K562 (cell line): ENCODE measurements around the gene HMGXB3.

Experiments used
- ATF1 ChIP-seq, 2 experiments: fragments of 450-650 bp in 1 of 2; IDR thresholded peaks; 2 replicates each; pipeline ENCODE4 v1.6.1; 2016; ENCODE audit warnings: missing compliant biosample characterization in 1 of 2, missing genetic modification characterization in 1 of 2
- CREM ChIP-seq: IDR thresholded peaks from 2 replicates; pipeline ENCODE4 v1.6.1; 2014; ENCODE audit warnings: antibody characterized with exemption, low read depth
- FOS ChIP-seq: IDR thresholded peaks from 3 replicates; pipeline ENCODE4 v1.6.1; 2011; ENCODE audit not compliant: insufficient read length; ENCODE audit errors: extremely low read depth
- JUN ChIP-seq, 2 experiments: sonication (generic) in 1 of 2; formaldehyde crosslinking in 1 of 2; IDR thresholded peaks; 2 replicates each; pipeline versions ENCODE4 v1.6.1 to v1.8.0; 2012 to 2022; ENCODE audit warnings: borderline replicate concordance in 2 of 2, mild to moderate bottlenecking in 2 of 2, improper control_type of control experiment in 1 of 2, low read depth in 1 of 2, low read length in 1 of 2, missing genetic modification reagents in 1 of 2
- MTA1 ChIP-seq: fragments of 450-650 bp; IDR thresholded peaks from 2 replicates; pipeline ENCODE4 v1.6.1; 2017; ENCODE audit warnings: borderline replicate concordance
- POLR2AphosphoS5 ChIP-seq: IDR thresholded peaks from 2 replicates; pipeline ENCODE4 v1.6.1; 2011; ENCODE audit warnings: mild to moderate bottlenecking, low read depth, low read length, moderate library complexity; ENCODE audit not compliant: control insufficient read depth, insufficient read depth
- RBFOX2 ChIP-seq: fragments of 200-400 bp; formaldehyde crosslinking; IDR thresholded peaks from 2 replicates; pipeline ENCODE4 v1.6.1; 2017; ENCODE audit warnings: low read depth, mild to moderate bottlenecking, low read length, moderate library complexity
- RBM39 ChIP-seq: fragments of 200-400 bp; formaldehyde crosslinking; optimal IDR thresholded peaks from 2 replicates; pipeline ENCODE3; 2018; ENCODE audit warnings: low read depth, low read length
- TARDBP ChIP-seq: fragments of 450-650 bp; IDR thresholded peaks from 2 replicates; pipeline ENCODE4 v1.6.1; 2016
- TEAD1 ChIP-seq, 2 experiments: fragments of 450-650 bp in 1 of 2; sonication (generic) in 1 of 2; formaldehyde crosslinking; IDR thresholded peaks; 2 replicates each; pipeline versions ENCODE4 v1.4.0 to v1.8.0; 2020 to 2022; ENCODE audit warnings: mild to moderate bottlenecking in 2 of 2, missing genetic modification reagents in 1 of 2
- ZKSCAN1 ChIP-seq: fragments of 150-350 bp; IDR thresholded peaks from 2 replicates; pipeline ENCODE4 v1.6.1; 2016; ENCODE audit warnings: low read depth, low read length
- TF ChIP-seq, protein P1 (sequence below): fragments of 250-450 bp; sonication (Bioruptor Pico); IDR thresholded peaks from 2 replicates; pipeline ENCODE4 v1.4.0; 2020
- TF ChIP-seq, protein P2 (sequence below), 3 experiments: IDR thresholded peaks in 2 of 3; conservative IDR thresholded peaks in 1 of 3; 2 replicates each; pipeline ENCODE4 v1.5.1; 2011 to 2012; ENCODE audit warnings: low read length in 3 of 3, mild to moderate bottlenecking in 3 of 3, control low read depth in 2 of 3, improper control_type of control experiment in 1 of 3, inconsistent platforms in 1 of 3, low read depth in 1 of 3, mixed read lengths in 1 of 3, moderate library complexity in 1 of 3; ENCODE audit not compliant: insufficient read depth in 2 of 3
- TF ChIP-seq, protein P3 (sequence below): conservative IDR thresholded peaks from 2 replicates; pipeline ENCODE4 v1.6.1; 2011; ENCODE audit warnings: low read depth, mild to moderate bottlenecking, low read length; ENCODE audit not compliant: control insufficient read depth

DNA sequence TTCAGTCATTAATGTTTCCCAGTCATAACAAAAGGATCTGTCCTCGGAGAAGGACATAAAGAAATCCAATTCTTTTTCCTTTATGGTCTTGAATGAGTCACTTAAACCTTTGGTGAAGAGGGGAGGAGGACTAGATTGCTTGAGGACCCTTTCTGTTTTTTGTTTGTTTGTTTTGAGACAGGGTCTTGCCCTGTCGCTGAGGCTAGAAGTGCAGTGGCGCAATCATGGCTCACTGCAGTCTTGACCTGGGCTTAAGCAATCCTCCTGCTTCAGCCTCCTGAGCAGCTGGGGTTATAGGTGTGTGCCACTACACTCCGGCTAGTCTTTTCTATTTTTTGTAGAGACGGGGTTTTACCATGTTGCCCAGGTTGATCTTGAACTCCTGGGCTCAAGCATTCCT is 12.4 kb upstream of the HMGXB3 start:
- TF ChIP-seq TARDBP (no peak), FOS (no peak), ATF1 (CRISPR knock-in tag; IDR thresholded peaks at IDR 0.05) (no peak), ATF1 (tag; IDR thresholded peaks at IDR 0.05) (no peak), ZKSCAN1 (no peak), RBFOX2 (no peak), RBM39 (no peak), MTA1 (no peak), POLR2AphosphoS5 (no peak), TEAD1 (CRISPR knock-in tag; IDR thresholded peaks at IDR 0.05) (no peak), CREM (no peak), JUN (IDR thresholded peaks at IDR 0.05; ENCODE audit: borderline replicate concordance, low read depth, low read length) (no peak), JUN (CRISPR knock-in tag; IDR thresholded peaks at IDR 0.05; ENCODE audit: borderline replicate concordance) (no peak)
- TF ChIP-seq, protein P1, sequence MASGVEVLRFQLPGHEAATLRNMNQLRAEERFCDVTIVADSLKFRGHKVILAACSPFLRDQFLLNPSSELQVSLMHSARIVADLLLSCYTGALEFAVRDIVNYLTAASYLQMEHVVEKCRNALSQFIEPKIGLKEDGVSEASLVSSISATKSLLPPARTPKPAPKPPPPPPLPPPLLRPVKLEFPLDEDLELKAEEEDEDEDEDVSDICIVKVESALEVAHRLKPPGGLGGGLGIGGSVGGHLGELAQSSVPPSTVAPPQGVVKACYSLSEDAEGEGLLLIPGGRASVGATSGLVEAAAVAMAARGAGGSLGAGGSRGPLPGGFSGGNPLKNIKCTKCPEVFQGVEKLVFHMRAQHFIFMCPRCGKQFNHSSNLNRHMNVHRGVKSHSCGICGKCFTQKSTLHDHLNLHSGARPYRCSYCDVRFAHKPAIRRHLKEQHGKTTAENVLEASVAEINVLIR (CRISPR knock-in tag) = no peak
- TF ChIP-seq, protein P2, sequence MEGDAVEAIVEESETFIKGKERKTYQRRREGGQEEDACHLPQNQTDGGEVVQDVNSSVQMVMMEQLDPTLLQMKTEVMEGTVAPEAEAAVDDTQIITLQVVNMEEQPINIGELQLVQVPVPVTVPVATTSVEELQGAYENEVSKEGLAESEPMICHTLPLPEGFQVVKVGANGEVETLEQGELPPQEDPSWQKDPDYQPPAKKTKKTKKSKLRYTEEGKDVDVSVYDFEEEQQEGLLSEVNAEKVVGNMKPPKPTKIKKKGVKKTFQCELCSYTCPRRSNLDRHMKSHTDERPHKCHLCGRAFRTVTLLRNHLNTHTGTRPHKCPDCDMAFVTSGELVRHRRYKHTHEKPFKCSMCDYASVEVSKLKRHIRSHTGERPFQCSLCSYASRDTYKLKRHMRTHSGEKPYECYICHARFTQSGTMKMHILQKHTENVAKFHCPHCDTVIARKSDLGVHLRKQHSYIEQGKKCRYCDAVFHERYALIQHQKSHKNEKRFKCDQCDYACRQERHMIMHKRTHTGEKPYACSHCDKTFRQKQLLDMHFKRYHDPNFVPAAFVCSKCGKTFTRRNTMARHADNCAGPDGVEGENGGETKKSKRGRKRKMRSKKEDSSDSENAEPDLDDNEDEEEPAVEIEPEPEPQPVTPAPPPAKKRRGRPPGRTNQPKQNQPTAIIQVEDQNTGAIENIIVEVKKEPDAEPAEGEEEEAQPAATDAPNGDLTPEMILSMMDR (IDR thresholded peaks at IDR 0.05 in 2 of 3, conservative IDR thresholded peaks at IDR 0.05 in 1 of 3; ENCODE audit: insufficient read depth in 2 of 3, low read depth in 1 of 3, low read length in 3 of 3) = no peak
- TF ChIP-seq, protein P3, sequence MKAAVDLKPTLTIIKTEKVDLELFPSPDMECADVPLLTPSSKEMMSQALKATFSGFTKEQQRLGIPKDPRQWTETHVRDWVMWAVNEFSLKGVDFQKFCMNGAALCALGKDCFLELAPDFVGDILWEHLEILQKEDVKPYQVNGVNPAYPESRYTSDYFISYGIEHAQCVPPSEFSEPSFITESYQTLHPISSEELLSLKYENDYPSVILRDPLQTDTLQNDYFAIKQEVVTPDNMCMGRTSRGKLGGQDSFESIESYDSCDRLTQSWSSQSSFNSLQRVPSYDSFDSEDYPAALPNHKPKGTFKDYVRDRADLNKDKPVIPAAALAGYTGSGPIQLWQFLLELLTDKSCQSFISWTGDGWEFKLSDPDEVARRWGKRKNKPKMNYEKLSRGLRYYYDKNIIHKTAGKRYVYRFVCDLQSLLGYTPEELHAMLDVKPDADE = no peak
